Measurements from ENCODE around the gene MBOAT2. TPM values are rescaled to one million over a fixed set of nuclear protein-coding genes. Genes with fewer than 3 reads are reported as not detected.

The MBOAT2 gene
- total RNA-seq, 1 experiment from 2014 or later = 16.8 TPM

- no peak for TF ChIP-seq EGR1 (IDR thresholded peaks at IDR 0.05; ENCODE audit: low read depth)
Measured at GRCh38 chr2:8877894-8878293, 125.6 kb downstream of the MBOAT2 start (continued).

- RAD21 ChIA-PET (ENCODE audit: low non-redundant PET in 1 of 2, low total read pairs in 2 of 2, uncharacterized antibody in 2 of 2, unreplicated experiment in 2 of 2) = no interaction called here
- Histone ChIP-seq H3K9me2 (ENCODE audit: insufficient read depth) (no peaks in the 10 kb centered on the region), H3K4me1 (ENCODE audit: control insufficient read depth in 1 of 2, insufficient read depth in 2 of 2, low read length in 2 of 2) (no peaks in the 10 kb centered on the region), H4K20me1 (ENCODE audit: insufficient read depth) (no peaks in the 10 kb centered on the region), H3K4me3 (replicated peaks in 1 of 2; ENCODE audit: low read depth in 1 of 2, low read length in 2 of 2) (no peak overlapping the region), H3K9ac (ENCODE audit: low read length) (no peak overlapping the region), H3K79me2 (ENCODE audit: insufficient read depth, low read length) (no peaks in the 10 kb centered on the region), H3K27ac (ENCODE audit: low read depth, low read length) (no peak overlapping the region), H3K27me3 (ENCODE audit: insufficient read depth, low read length) (no peaks in the 10 kb centered on the region), H3K9me3 (ENCODE audit: control insufficient read depth in 1 of 2, insufficient read depth in 1 of 2, low read depth in 1 of 2, low read length in 2 of 2) (no peaks in the 10 kb centered on the region), H2AFZ (ENCODE audit: low read depth, low read length, poor library complexity, severe bottlenecking) (no peak overlapping the region), H3K36me3 (ENCODE audit: control insufficient read depth in 1 of 2, insufficient read depth in 2 of 2, low read length in 2 of 2) (no peaks in the 10 kb centered on the region), H3K4me2 (ENCODE audit: low read length) (no peak overlapping the region)
- CTCF ChIA-PET = no interaction called here
- POLR2A ChIA-PET = no interaction called here
- no peak for DNase-seq (ENCODE audit: low read depth, low spot score)
- no peak for ATAC-seq
- intact Hi-C loops (cut with micrococcal nuclease) = loop anchor here (10.0 kb wide), 1 partner anchor 457 kb away; no protein-coding TSS in a partner anchor
- BruUV-seq (replicated peaks) = no TSS peak
- TF ChIP-seq EZH2phosphoT487 (IDR thresholded peaks at IDR 0.05; ENCODE audit: borderline replicate concordance) (no peak), FOSL1 (IDR thresholded peaks at IDR 0.05; ENCODE audit: low read depth) (no peak), EGR1 (IDR thresholded peaks at IDR 0.05; ENCODE audit: low read depth) (no peak), JUND (IDR thresholded peaks at IDR 0.05) (no peak), CTCF (IDR thresholded peaks at IDR 0.05 in 2 of 3, conservative IDR thresholded peaks at IDR 0.05 in 1 of 3; ENCODE audit: borderline replicate concordance in 1 of 3, insufficient read depth in 1 of 3, low read depth in 2 of 3, low read length in 2 of 3) (no peak), REST (IDR thresholded peaks at IDR 0.05; ENCODE audit: low read depth) (no peak), ZFX (IDR thresholded peaks at IDR 0.05) (no peak), POLR2A (IDR thresholded peaks at IDR 0.05; ENCODE audit: borderline replicate concordance, extremely low read depth, insufficient read depth, insufficient read length) (no peak), SIN3A (IDR thresholded peaks at IDR 0.05; ENCODE audit: low read depth) (no peak), CEBPB (IDR thresholded peaks at IDR 0.05; ENCODE audit: low read depth) (no peak), CBX3 (IDR thresholded peaks at IDR 0.05; ENCODE audit: low read depth) (no peak)
Measured at GRCh38 chr2:8877332-8877731, 126.2 kb downstream of the MBOAT2 start.

All from HCT116 (cell line).